NCI-H2196 treated with DMSO at 0.1 percent for 48 hours (cell line): ENCODE results near the gene RPS6KL1.
A peak's percentile ranks its signal among the peaks of the same experiment; 100 is the strongest.

Experiments
- DNase-seq: peaks from one replicate; lab custom pipeline; 2025; ENCODE audit not compliant: unreplicated experiment; lab: John Stamatoyannopoulos, UW

RPS6KL1 gene

DNA sequence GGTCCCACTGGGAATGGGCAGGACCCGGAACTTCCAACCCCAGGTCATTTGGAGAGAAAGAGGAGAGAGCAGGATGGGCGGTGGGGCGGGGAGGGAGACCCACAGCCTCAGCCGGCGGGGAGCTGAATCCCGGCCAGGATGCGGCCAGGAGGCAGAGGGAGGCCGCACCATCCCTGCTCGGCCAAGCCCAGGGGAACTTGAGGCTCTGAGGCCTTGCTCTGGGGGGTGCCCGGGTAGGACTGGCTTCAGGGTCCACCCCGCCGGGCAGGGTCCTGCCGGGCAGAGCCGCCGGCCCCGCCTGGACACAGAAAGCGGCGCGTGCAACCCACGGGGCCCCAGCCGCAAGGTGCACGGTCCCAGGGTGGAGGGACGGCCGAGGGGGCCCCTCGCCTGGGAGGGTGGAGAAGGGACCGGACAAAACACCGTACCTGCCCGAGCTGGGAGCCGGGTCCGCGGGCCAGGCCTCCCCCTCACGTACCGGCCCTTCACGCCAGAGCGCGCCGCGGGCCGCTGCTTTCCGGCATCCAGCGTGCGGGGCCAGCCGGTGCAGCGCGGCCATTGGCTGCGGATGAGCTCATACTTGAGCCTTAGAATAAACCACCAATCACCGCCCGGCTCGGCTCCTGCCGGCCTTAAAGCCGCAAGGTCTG lies at the start of gene RPS6KL1:
Gene RPS6KL1, minus strand, starts transcription at position 509 of the 650 bp plus-strand sequence. CDS start 1,719 bp downstream, outside the sequence.
- peak; percentile 15 for DNase-seq

GRCh38 chr14:74968811-74969210 lies 45.8 kb upstream of the RPS6KL1 start:
- DNase-seq, result no peak

- DNase-seq, result no peak
Observed at GRCh38 chr14:74965486-74966153, 42.6 kb upstream of the RPS6KL1 start.

- DNase-seq, result no peak
Observed at GRCh38 chr14:74964787-74965485, 41.9 kb upstream of the RPS6KL1 start.

DNA sequence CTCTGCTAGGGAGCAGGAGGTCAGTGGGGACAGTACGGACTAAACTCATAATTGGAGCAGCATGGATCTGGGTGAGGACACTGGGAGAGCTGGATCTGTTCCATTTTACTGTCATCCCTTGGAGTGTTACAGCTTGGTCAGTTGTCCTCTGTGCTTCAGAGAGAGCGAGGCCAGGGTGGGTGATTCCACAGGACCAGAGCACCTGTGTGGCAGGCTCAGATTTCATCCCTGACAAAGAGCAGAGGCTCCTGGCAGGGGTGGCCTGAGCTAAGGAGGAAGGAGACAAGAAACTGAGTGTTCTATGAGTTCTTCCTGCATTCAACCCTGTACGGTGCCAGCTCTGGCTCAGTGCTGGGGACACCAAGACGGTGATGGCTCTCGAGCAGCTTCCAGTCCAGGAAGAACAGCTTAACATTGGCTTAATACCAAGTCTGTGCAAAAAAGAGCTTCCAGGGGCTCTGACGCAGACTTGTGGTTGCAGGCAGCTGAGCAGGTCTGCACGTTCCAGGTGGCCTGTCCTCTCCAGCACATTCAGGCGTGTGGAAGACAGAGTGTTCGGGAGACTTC lies 40.7 kb upstream of the RPS6KL1 start:
- DNase-seq, result peak; percentile 87

- no peak for DNase-seq
Observed at GRCh38 chr14:74963178-74963704, 40.2 kb upstream of the RPS6KL1 start.

DNA sequence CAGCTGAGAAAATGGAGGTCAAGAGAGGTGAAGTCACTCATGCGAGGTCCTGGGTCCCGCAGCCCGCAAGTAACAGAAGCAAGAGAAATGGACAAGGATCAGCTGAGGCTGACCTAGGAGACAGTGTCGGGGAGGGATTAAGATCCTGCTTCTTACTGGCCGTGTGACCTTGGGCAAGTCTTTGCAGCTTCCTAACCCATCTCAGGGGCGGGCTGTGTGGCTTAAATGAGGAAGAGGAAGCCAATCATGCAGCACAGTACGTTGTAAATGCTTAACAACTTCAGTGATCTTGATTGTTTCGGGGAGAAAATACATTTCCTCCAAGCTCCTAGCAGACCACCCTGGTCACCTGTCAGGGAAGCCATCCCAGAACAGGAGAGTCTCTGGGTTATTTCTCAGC lies 39.4 kb upstream of the RPS6KL1 start:
- no peak for DNase-seq

GRCh38 chr14:74962046-74962445 lies 39.0 kb upstream of the RPS6KL1 start:
- DNase-seq, result no peak

- DNase-seq, result no peak
Observed at GRCh38 chr14:74961238-74961911, 38.3 kb upstream of the RPS6KL1 start.

DNA sequence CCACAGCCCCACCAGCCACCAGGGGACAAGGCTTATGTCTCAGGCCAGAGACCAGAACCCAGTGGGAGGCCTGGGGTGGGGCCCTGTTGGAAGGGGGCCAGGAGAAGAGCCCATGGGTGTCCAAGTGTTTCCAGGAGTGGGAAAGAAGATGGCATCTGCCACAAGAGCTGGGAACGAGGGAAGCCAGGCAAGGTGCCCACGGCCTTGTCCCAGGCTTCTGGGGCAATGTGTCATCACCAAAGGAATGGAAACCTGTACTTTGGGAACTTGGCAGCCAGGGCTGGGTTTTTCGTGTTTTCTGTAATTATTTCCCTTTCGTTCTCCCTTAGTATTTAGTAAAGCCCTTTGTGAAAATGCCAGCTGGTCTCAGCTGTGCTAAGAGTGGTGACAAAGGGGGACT lies 37.7 kb upstream of the RPS6KL1 start:
- DNase-seq, result no peak

DNA sequence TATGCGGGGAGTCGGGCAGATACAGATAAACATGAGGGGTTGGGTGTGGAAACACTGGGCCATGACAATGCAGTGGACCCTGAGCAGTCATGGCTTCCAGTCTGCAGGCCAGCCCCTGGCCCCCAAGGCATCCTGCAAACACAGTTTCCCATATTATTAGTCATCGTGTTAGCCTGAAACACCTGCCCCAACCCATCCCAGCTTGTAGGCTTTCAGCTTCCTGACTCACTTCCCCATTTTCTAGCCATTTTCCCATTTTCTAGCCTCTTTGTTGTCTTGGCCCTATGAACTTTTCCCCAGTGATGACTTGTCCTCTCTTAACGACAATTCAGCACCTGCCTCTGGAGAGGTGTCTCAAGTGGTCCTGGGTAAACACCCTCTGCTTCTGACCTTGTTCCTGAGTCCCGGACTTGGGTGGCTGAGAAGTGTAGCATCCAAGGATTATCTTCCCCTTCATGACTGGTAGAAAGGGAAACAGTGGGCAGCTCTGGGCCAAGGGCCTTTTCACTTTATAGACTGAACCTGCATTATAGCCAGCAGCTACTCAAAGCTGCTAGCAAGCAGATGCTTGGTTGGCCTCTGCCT lies 36.6 kb upstream of the RPS6KL1 start:
- no peak for DNase-seq

DNA sequence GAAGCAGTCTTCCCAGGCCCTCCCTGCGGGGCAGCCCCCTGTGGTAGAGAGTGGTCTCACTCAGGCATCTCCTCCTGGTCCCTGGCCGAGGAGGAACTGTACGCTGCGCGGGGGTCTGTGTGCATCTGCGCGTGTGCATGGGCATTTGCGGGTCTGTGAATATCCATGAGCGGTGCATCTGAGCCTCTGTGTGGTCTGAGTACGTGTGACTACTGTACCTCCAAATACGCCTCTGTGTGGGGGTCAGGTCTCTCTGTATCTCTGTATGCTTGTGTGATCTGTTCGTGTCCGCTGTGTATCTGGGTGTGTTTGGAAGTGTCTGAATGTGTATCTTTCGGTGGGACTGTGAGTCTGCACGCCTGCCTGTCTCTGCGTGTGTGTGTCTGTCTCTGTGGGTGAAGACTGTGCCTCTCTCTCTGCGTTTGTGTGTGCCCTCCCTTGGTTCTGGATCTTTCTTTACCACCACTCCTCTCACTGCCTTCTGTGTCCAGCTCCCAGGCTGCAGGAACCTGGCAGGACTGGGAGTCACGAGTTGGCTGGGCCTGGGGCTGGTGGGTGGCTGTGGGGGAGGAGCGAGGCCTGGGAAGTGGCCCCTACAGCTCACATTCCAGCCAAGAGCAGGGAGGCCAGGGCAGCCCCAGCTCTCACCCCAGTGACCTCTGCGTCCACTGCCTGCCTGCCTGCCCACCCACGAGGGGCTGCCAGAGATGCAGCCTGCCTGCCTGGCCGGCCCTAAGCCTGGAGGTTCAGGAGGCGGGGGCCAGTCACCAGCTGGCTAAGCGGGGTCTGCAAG lies 33.4 kb upstream of the RPS6KL1 start:
- no peak for DNase-seq

DNA sequence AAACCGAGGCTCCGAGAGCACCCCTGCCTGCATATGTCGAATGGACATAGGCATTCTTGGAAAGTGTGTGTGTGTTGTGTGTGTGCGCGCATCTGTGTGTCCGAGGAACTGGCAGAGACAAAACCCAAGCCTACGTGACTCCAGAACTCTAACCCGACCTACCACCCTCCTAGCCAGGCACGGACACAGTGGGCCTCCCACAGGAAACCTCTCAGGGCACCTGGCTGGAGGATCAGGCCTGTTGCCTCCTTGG lies 32.9 kb upstream of the RPS6KL1 start:
- no peak for DNase-seq

GRCh38 chr14:74955229-74956026 lies 32.4 kb upstream of the RPS6KL1 start, which contains the start of gene PGF:
TSS of gene PGF (minus strand) at chr14:74955597. CDS start at chr14:74955242, 355 bp downstream.
- peak; percentile 60 for DNase-seq

- DNase-seq, result no peak
Observed at GRCh38 chr14:74954947-74955228, 31.8 kb upstream of the RPS6KL1 start.

GRCh38 chr14:74954232-74954946 lies 31.3 kb upstream of the RPS6KL1 start:
- DNase-seq, result peak; percentile 57

DNA sequence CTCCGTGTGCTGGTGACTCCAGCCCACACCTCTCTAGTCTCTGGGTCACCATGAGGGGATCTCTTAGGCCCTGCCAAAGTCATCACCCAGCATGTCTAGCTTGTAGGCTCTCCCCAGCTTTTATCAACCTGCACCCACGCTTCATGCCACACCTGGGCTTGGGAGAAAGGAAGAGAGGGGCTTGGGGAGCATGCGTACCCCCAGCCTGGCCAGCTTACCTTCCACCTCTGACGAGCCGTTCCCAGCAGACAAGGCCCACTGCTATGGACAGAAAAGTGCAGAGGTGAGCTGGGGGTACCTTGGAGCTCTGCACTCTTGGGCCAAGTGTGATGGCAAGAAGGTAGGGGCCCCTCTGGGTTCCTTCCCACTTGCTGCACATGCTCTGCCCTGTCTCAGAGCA lies 30.6 kb upstream of the RPS6KL1 start:
- no peak for DNase-seq

GRCh38 chr14:74952697-74953484 lies 29.8 kb upstream of the RPS6KL1 start:
- no peak for DNase-seq
